GM12878 (cell line): ENCODE measurements around the gene SSH2. TPM values are rescaled to one million over a fixed set of nuclear protein-coding genes. Genes with fewer than 3 reads are reported as not detected.

Experiments used
- ATAC-seq: fragments of 200-7000 bp; cut with Tn5 transposase; 3 replicates; pipeline ENCODE4 v1.9.1; 2020; ENCODE audit warnings: mild to moderate bottlenecking, moderate library complexity
- BruUV-seq: library from RNA; stranded (reverse); fragments of 400-500 nt; replicated peaks from 2 replicates; lab custom pipeline; 2021; lab: Mats Ljungman, UMichigan
- CTCF ChIA-PET: fragments of 300-600 bp; sonication (Branson Sonifier 250); formaldehyde crosslinking; extraction: SDS; loops from one replicate; lab custom pipeline; 2021; ENCODE audit warnings: inconsistent platforms; lab: Yijun Ruan, JAX
- POLR2A ChIA-PET: fragments of 350-600 bp; formaldehyde crosslinking; extraction: SDS; loops from one replicate; lab custom pipeline; 2021; ENCODE audit warnings: inconsistent platforms; lab: Charles Lee
- RAD21 ChIA-PET: fragments of 300-600 bp; sonication (Branson Sonifier 250); formaldehyde crosslinking; loops from one replicate; lab custom pipeline; 2023; ENCODE audit warnings: antibody characterized with exemption; ENCODE audit not compliant: unreplicated experiment; lab: Charles Lee
- SMC1A ChIA-PET: fragments of 300-600 bp; sonication (Branson Sonifier 250); formaldehyde crosslinking; loops from one replicate; lab custom pipeline; 2023; ENCODE audit not compliant: unreplicated experiment, uncharacterized antibody; lab: Charles Lee
- DNase-seq: peaks from one replicate; pipeline ENCODE4 v3.0.0-alpha.2; 2011; ENCODE audit warnings: low read depth, low spot score
- FAIRE-seq: peaks from 3 replicates; lab custom pipeline; 2011; peaks lifted over from hg19 to GRCh38; lab: Jason Lieb, UNC
- H2AFZ ChIP-seq: 2 replicates; pipeline ENCODE4 v1.6.0; 2011; ENCODE audit warnings: low read depth, low read length, control low read depth; ENCODE audit not compliant: control insufficient read depth
- H3K27ac ChIP-seq: 2 replicates; pipeline ENCODE4 v1.5.1; 2011; ENCODE audit warnings: control low read depth; ENCODE audit not compliant: control insufficient read depth, insufficient read depth
- H3K27me3 ChIP-seq, 2 experiments: replicated peaks in 1 of 2; 2 replicates each; pipeline versions ENCODE4 v1.6.0 to v1.6.1; 2011; ENCODE audit warnings: low read length in 1 of 2; ENCODE audit not compliant: control insufficient read depth in 2 of 2, insufficient read depth in 2 of 2
- H3K36me3 ChIP-seq, 2 experiments: 2 replicates each; pipeline ENCODE4 v1.5.1; 2011; ENCODE audit warnings: low read length in 1 of 2; ENCODE audit not compliant: control insufficient read depth in 2 of 2, insufficient read depth in 2 of 2
- H3K4me1 ChIP-seq: 2 replicates; pipeline ENCODE4 v1.6.1; 2011; ENCODE audit warnings: mild to moderate bottlenecking, low read length, moderate library complexity, mixed read lengths; ENCODE audit not compliant: control insufficient read depth, insufficient read depth
- H3K4me2 ChIP-seq: 2 replicates; pipeline ENCODE4 v1.6.0; 2011; ENCODE audit warnings: control low read depth; ENCODE audit not compliant: control insufficient read depth, insufficient read depth
- H3K4me3 ChIP-seq: fragments of 200-600 bp; sonication (generic); 2 replicates; pipeline ENCODE4 v1.5.1; 2016
- H3K79me2 ChIP-seq: 2 replicates; pipeline ENCODE4 v1.6.0; 2011; ENCODE audit warnings: low read length; ENCODE audit not compliant: control insufficient read depth, insufficient read depth
- H3K9ac ChIP-seq: 2 replicates; pipeline ENCODE4 v1.8.0; 2011; ENCODE audit warnings: low read length, control low read depth, mixed read lengths; ENCODE audit not compliant: control insufficient read depth, insufficient read depth
- H3K9me3 ChIP-seq: replicated peaks from 3 replicates; pipeline ENCODE4 v1.5.1; 2011; ENCODE audit warnings: mild to moderate bottlenecking, low read length; ENCODE audit not compliant: control insufficient read depth, insufficient read depth
- H4K20me1 ChIP-seq: 2 replicates; pipeline ENCODE4 v1.6.0; 2011; ENCODE audit not compliant: control insufficient read depth, insufficient read depth
- CBX3 ChIP-seq: fragments of 200-600 bp; sonication (generic); IDR thresholded peaks from 2 replicates; pipeline ENCODE4 v1.6.1; 2016; ENCODE audit warnings: low read depth, borderline replicate concordance
- CHD4 ChIP-seq: fragments of 200-600 bp; sonication (generic); IDR thresholded peaks from 2 replicates; pipeline ENCODE4 v1.6.1; 2016; ENCODE audit warnings: mild to moderate bottlenecking
- REST ChIP-seq: IDR thresholded peaks from 2 replicates; pipeline ENCODE4 v1.6.1; 2012; ENCODE audit warnings: mild to moderate bottlenecking, low read depth, low read length
- WGBS: methylation state at CpG from one replicate; pipeline ENCODE4 v1.1.6; 2016; ENCODE audit warnings: low lambda C conversion rate; ENCODE audit not compliant: insufficient replicate concordance, insufficient coverage; ENCODE audit errors: missing lambda C conversion rate; 5-methylcytosine and 5-hydroxymethylcytosine counted together
- in situ Hi-C: fragments of 300-500 bp; cut with MboI; formaldehyde crosslinking; loops from 9 replicates; pipeline ENCODE4 v1.14.3; 2018; ENCODE audit warnings: mixed read lengths
- intact Hi-C: fragments of 100-400 bp; cut with micrococcal nuclease; formaldehyde crosslinking; loops from one replicate; pipeline ENCODE4 v1.14.2; 2022; ENCODE audit not compliant: unreplicated experiment
- polyA plus RNA-seq, 11 experiments: library from polyadenylated mRNA; depleted of rRNA in 4 of 11; unstranded in 6 of 11; stranded (reverse) in 5 of 11; fragments of >200 nt; fragmentation: Nextera tagmentation in 4 of 11; fragmentation: Illumina TruSeq in 1 of 11; extraction: Ambion mirVana in 4 of 11; extraction: Trizol in 1 of 11; gene quantifications; 1 replicate in 1 of 11; 2 replicates in 10 of 11; pipeline versions ENCODE4 v1.2.1 to v1.2.3, GENCODE V29; 2011 to 2016; ENCODE audit warnings: inconsistent platforms in 2 of 11, missing spikeins in 2 of 11, low read depth in 1 of 11
- total RNA-seq, 4 experiments: library from RNA; depleted of rRNA in 3 of 4; stranded (reverse); fragments of >200 nt in 3 of 4; fragmentation: Illumina TruSeq in 1 of 4; extraction: Trizol in 1 of 4; gene quantifications; 2 replicates each; pipeline versions ENCODE4 v1.2.1 to v1.2.3, GENCODE V29; 2013 to 2021

The SSH2 gene
- total and polyA plus RNA-seq, 10 of the 15 experiments (the other 5 are each of a cell fraction or from before 2014, with no cell fraction given), result 9.3 to 65.9 (median 34.0) TPM

- Histone ChIP-seq H4K20me1 (no peaks in the 10 kb centered on the region), H3K36me3 (no peaks in the 10 kb centered on the region), H3K9ac (no peak overlapping the region), H3K27me3 (peaks cover 3% of the 10 kb centered on the region in 2 experiments; a peak in 3 of 4 replicates), H3K9me3 (no peaks in the 10 kb centered on the region; the same call in 2 of the 3 replicates), H3K79me2 (no peaks in the 10 kb centered on the region), H3K4me3 (no peak overlapping the region), H2AFZ (no peak overlapping the region), H3K4me1 (peaks cover 22% of the 10 kb centered on the region), H3K27ac (no peak overlapping the region), H3K4me2 (no peak overlapping the region)
- ChIA-PET RAD21 (interaction anchor here (0.7 to 0.8 kb wide), 2 partner anchors 20 to 34 kb away, joined by 3 read pairs; no protein-coding TSS in a partner anchor), SMC1A (interaction anchor here (0.9 kb wide), 1 partner anchor 30 kb away, joined by 5 read pairs; no protein-coding TSS in a partner anchor), CTCF (interaction anchor here (1.0 kb wide), 1 partner anchor 15 kb away, joined by 3 read pairs; no protein-coding TSS in a partner anchor), POLR2A (no interaction called here)
- ATAC-seq (no peak), FAIRE-seq (no peak), DNase-seq (no peak)
- no peak for TF ChIP-seq REST
- no peak for TF ChIP-seq CHD4
- TF ChIP-seq CBX3, result no peak
- in situ Hi-C loops, result no loop called here
- no TSS peak for BruUV-seq
- WGBS, result 71% methylated on average over 11 of the region's 11 CpGs
- intact Hi-C loops, result loop anchor here (10.0 kb wide), 2 partner anchors 77 to 323 kb away; partner anchors contain the start of gene SSH2
These were observed 318.5 kb downstream of the SSH2 start for GRCh38 chr17:29611351-29612093.
